Measurements from ENCODE around the gene KLHL8. TPM values are rescaled to one million over a fixed set of nuclear protein-coding genes. Genes with fewer than 3 reads are reported as not detected.

KLHL8 gene
- total and polyA plus RNA-seq, 4 donors, result 2.9 to 14.4 (median 5.1) TPM

GRCh38 chr4:87249332-87250019, 29.1 kb upstream of the KLHL8 start:
- Histone ChIP-seq H3K27me3 (ENCODE audit: control insufficient read depth in 4 of 4, insufficient read depth in 4 of 4, low read length in 3 of 4) (no peaks in the 10 kb centered on the region), H3K27ac (ENCODE audit: low read depth in 1 of 2, low read length in 2 of 2) (no peak overlapping the region), H3K9ac (ENCODE audit: low read depth in 1 of 2, low read length in 2 of 2) (no peak overlapping the region), H3K4me1 (ENCODE audit: control insufficient read depth in 4 of 4, insufficient read depth in 4 of 4, low read length in 3 of 4) (peaks cover 0 to 5% (median 2%) of the 10 kb centered on the region in 4 donors), H3K36me3 (ENCODE audit: control insufficient read depth in 4 of 4, insufficient read depth in 3 of 4, low read depth in 1 of 4, low read length in 3 of 4) (no peaks in the 10 kb centered on the region), H3K9me3 (ENCODE audit: control insufficient read depth in 4 of 4, low read length in 3 of 4) (no peaks in the 10 kb centered on the region), H3K4me3 (ENCODE audit: low read depth in 1 of 3, low read length in 3 of 3) (no peak overlapping the region)
- WGBS, result 45% methylated on average over 2 of the region's 2 CpGs
- no peak for DNase-seq (ENCODE audit: low spot score)
- no peak for TF ChIP-seq ZBTB33 (IDR thresholded peaks at IDR 0.05)
- TF ChIP-seq CTCF (IDR thresholded peaks at IDR 0.05; ENCODE audit: low read depth, low read length, missing input control), result no peak
- no peak for TF ChIP-seq HNF4A (conservative IDR thresholded peaks at IDR 0.05)

- WGBS, result 88% methylated on average over 2 of the region's 2 CpGs
Observed at GRCh38 chr4:87243426-87244053, 23.1 kb upstream of the KLHL8 start.

More at GRCh38 chr4:87243426-87244053, 23.1 kb upstream of the KLHL8 start:
- no peak overlapping the region for H3K9ac ChIP-seq (ENCODE audit: low read depth in 1 of 2, low read length in 2 of 2)
- H3K4me1 ChIP-seq (ENCODE audit: control insufficient read depth in 4 of 4, insufficient read depth in 4 of 4, low read length in 3 of 4), result peaks cover 0 to 4% (median 1%) of the 10 kb centered on the region in 4 donors
- no peak for DNase-seq (ENCODE audit: low spot score)
- H3K4me3 ChIP-seq (ENCODE audit: low read depth in 1 of 3, low read length in 3 of 3), result no peak overlapping the region
- no peak overlapping the region for H3K27ac ChIP-seq (ENCODE audit: low read depth in 1 of 2, low read length in 2 of 2)
- H3K9me3 ChIP-seq (ENCODE audit: control insufficient read depth in 4 of 4, low read length in 3 of 4), result peaks cover 3 to 9% (median 6%) of the 10 kb centered on the region in 4 donors
- TF ChIP-seq GABPA (IDR thresholded peaks at IDR 0.05 in 1 of 2, conservative IDR thresholded peaks at IDR 0.05 in 1 of 2), result no peak
- TF ChIP-seq MAX (IDR thresholded peaks at IDR 0.05), result no peak
- TF ChIP-seq REST (IDR thresholded peaks at IDR 0.05), result no peak
- TF ChIP-seq NR2F2 (IDR thresholded peaks at IDR 0.05), result no peak
- no peak for TF ChIP-seq YY1 (IDR thresholded peaks at IDR 0.05)
- TF ChIP-seq ATF3 (IDR thresholded peaks at IDR 0.05), result no peak
- no peak for TF ChIP-seq JUND (IDR thresholded peaks at IDR 0.05)
- TF ChIP-seq CTCF (IDR thresholded peaks at IDR 0.05; ENCODE audit: low read depth, low read length, missing input control), result no peak
- TF ChIP-seq FOXA1 (IDR thresholded peaks at IDR 0.05), result no peak
- no peak for TF ChIP-seq HNF4G (IDR thresholded peaks at IDR 0.05)
- no peak for TF ChIP-seq EGR1 (IDR thresholded peaks at IDR 0.05; ENCODE audit: low read depth in 2 of 2)
- TF ChIP-seq RXRA (IDR thresholded peaks at IDR 0.05), result no peak
- H3K27me3 ChIP-seq (ENCODE audit: control insufficient read depth in 4 of 4, insufficient read depth in 4 of 4, low read length in 3 of 4), result no peaks in the 10 kb centered on the region
- no peaks in the 10 kb centered on the region for H3K36me3 ChIP-seq (ENCODE audit: control insufficient read depth in 4 of 4, insufficient read depth in 3 of 4, low read depth in 1 of 4, low read length in 3 of 4)
